ENCODE results near the gene CWH43. TPM values are rescaled to one million over a fixed set of nuclear protein-coding genes. Genes with fewer than 3 reads are reported as not detected.

Gene CWH43
- total and polyA plus RNA-seq, 11 donors = not detected

GRCh38 chr4:48943387-48943786, 42.7 kb upstream of the CWH43 start:
- Histone ChIP-seq H3K27ac (no peak overlapping the region), H3K9me3 (peaks cover 0 to 14% (median 3%) of the 10 kb centered on the region in 12 donors), H3K4me1 (no peaks in the 10 kb centered on the region), H3K4me3 (no peak overlapping the region), H3K36me3 (no peaks in the 10 kb centered on the region), H3K27me3 (no peaks in the 10 kb centered on the region)
- DNase-seq = no peak
- WGBS, 4 donors = 63 to 76% (median 71%) methylated on average over 1 of the region's 1 CpG
- no peak for ATAC-seq
- intact Hi-C loops (cut with DNase I) = no loop called here
- no peak for TF ChIP-seq POLR2A (IDR thresholded peaks at IDR 0.05)
- TF ChIP-seq CTCF (IDR thresholded peaks at IDR 0.05) = no peak

GRCh38 chr4:48944252-48944651, 41.8 kb upstream of the CWH43 start:
- Histone ChIP-seq H3K27me3 (no peaks in the 10 kb centered on the region), H3K36me3 (no peaks in the 10 kb centered on the region), H3K4me1 (no peaks in the 10 kb centered on the region), H3K27ac (no peak overlapping the region), H3K9me3 (peaks cover 0 to 11% (median 0%) of the 10 kb centered on the region in 12 donors), H3K4me3 (no peak overlapping the region)
- ATAC-seq (no peak), DNase-seq (no peak)
- WGBS, 4 donors = 81 to 89% (median 84%) methylated on average over 8 of the region's 8 CpGs
- intact Hi-C loops (cut with DNase I) = no loop called here
- TF ChIP-seq CTCF (IDR thresholded peaks at IDR 0.05) = no peak
- no peak for TF ChIP-seq POLR2A (IDR thresholded peaks at IDR 0.05)

- Histone ChIP-seq H3K9me3 (peaks cover 0 to 5% (median 0%) of the 10 kb centered on the region in 12 donors), H3K4me1 (no peaks in the 10 kb centered on the region), H3K27ac (no peak overlapping the region), H3K4me3 (no peak overlapping the region), H3K27me3 (no peaks in the 10 kb centered on the region), H3K36me3 (no peaks in the 10 kb centered on the region)
- WGBS, 4 donors = 65 to 71% (median 67%) methylated on average over 6 of the region's 6 CpGs
- intact Hi-C loops (cut with DNase I) = no loop called here
- TF ChIP-seq POLR2A (IDR thresholded peaks at IDR 0.05) (no peak), CTCF (IDR thresholded peaks at IDR 0.05) (peak in 6 of 12 donors; percentile 15 to 40 (median 26))
- ATAC-seq (no peak), DNase-seq (no peak)
These were observed 41.3 kb upstream of the CWH43 start for GRCh38 chr4:48944756-48945241.

- no peaks in the 10 kb centered on the region for H3K27me3 ChIP-seq
- ATAC-seq (no peak), DNase-seq (no peak)
- no peaks in the 10 kb centered on the region for H3K36me3 ChIP-seq
- TF ChIP-seq CTCF (IDR thresholded peaks at IDR 0.05) (no peak), POLR2A (IDR thresholded peaks at IDR 0.05) (no peak)
- H3K27ac ChIP-seq = no peak overlapping the region
- intact Hi-C loops (cut with DNase I) = no loop called here
- 80 to 84% (median 81%) methylated on average over 2 of the region's 2 CpGs for WGBS, 4 donors
- H3K9me3 ChIP-seq = no peaks in the 10 kb centered on the region
- H3K4me1 ChIP-seq = no peaks in the 10 kb centered on the region
- no peak overlapping the region for H3K4me3 ChIP-seq
These were observed 40.1 kb upstream of the CWH43 start for GRCh38 chr4:48945981-48946380.
